ENCODE measurements around the gene FAM227B.
"Not testable (repeated sequence)": the region's sequence is repeated elsewhere in the genome, so short reads cannot be mapped to it uniquely, and the experiment has no call there.

The FAM227B gene

DNA sequence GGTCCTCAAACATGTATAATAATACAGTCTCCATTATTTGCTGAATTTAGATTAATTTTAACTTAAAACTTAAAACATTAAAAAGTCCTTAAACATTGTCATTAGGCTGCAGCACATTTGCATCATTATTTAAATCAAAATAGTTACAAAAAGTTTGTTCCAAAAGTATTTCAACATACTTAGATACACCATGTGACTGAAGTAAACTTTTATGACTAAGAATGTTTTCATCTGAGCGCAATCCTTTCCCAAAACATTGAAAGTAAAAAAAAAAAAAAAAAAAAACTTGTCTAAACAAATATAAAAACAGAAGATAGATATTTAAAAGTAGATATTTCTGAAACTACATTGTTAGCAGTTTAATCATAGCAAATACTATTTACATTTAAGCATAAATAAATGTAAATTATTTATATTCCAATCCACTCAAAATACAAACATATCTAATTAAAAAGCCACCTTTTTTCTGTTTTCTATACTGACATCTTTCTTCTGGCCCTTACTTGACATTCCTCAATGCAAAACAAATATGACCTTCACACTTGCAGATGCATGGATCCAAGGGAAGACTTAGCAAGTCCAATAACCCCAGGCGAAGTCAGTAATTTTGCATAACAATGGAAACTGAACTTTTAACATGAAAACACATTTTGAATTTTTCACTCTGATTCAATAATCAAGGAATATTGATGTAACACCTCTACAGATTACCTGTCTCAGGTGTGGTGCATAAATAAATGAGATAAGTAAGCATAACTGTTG, 10.3 kb downstream of the FAM227B start:
- no peak for DNase-seq (ENCODE audit: low spot score)

- DNase-seq (ENCODE audit: low spot score), result no peak
These were observed 14.0 kb downstream of the FAM227B start for GRCh38 chr15:49606594-49606993.

DNA sequence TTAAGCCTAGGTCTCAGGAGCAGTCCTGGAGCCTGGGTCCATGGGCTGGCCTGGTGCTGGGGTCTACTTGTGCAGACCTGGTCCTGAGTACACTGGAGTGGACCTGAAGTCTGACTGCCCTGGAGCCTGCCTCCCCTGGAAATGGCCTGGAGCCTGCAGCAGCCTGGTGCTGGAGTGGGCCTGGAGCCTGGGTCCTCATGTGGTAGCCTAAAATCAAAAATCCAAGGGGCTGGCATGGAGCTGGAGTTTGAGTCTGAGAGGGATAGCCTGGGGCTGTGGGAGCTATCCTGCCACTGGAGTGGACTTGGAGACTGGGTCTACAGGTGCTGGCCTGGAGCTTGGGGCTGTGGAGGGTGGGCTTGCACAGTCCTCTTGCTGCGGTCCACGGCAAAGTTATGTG, 15.0 kb downstream of the FAM227B start:
- no peak for DNase-seq (ENCODE audit: low spot score)

- DNase-seq (ENCODE audit: low spot score), result no peak
These were observed 15.8 kb downstream of the FAM227B start for GRCh38 chr15:49604625-49605409.

DNA sequence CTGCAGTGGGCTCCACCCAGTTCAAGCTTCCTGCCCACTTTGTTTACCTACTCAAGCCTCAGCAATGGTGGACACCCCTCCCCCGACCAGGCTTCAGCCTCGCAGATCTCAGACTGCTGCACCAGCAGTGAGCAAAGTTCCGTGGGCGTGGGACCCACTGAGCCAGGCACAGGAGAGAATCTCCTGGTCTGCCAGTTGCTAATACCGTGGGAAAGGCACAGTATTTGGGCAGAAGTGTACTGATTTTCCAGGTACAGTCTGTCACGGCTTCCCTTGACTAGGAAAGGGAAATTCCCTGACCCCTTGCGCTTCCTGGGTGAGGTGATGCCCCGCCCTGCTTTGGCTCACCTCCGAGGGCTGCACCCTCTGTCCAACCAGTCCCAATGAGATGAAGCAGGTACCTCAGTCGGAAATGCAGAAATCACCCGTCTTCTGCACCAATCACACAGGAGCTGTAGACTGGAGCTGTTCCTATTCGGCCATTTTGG, 27.7 kb downstream of the FAM227B start:
- not testable (repeated sequence) for DNase-seq (ENCODE audit: low spot score)

DNA sequence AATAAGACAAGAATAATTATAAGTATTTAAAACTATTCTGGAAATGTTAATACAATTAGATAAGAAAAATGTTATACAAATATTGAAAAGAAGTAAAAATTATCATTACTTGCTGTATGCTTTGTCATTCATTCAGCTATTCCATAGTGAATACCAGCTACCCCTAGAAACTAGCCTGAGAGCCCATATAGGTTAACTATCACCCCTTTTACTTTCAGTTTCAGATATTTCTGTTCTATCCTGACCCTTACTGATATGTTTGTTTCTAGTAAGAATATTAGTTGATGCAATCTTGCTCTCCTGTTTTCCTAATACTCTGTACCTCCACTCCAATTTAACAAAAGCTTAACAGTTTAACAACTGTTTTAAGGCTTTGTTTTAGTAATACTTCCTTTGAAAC, 31.6 kb downstream of the FAM227B start:
- DNase-seq (ENCODE audit: low spot score), result no peak

- DNase-seq (ENCODE audit: low spot score), result no peak
These were observed 47.2 kb downstream of the FAM227B start for GRCh38 chr15:49573421-49573820.

DNA sequence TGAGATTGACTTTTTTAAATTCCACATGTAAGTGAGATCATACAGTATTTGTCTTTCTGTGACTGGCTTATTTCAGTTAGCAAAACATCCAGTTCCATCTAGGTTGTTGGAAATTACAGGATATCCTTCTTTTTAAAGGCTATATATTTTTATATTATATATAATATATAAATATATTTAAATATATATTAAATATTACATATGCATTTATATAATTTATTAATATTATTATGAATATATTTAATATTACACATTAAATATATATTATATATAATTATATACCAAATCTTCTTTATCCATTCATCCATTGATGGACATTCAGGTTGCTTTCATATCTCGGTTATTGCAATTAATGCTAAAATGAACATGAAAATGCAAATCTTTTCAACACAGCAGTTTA, 49.9 kb downstream of the FAM227B start:
- DNase-seq (ENCODE audit: low spot score), result no peak

- no peak for DNase-seq (ENCODE audit: low spot score)
These were observed 50.4 kb downstream of the FAM227B start for GRCh38 chr15:49570174-49570573.

DNA sequence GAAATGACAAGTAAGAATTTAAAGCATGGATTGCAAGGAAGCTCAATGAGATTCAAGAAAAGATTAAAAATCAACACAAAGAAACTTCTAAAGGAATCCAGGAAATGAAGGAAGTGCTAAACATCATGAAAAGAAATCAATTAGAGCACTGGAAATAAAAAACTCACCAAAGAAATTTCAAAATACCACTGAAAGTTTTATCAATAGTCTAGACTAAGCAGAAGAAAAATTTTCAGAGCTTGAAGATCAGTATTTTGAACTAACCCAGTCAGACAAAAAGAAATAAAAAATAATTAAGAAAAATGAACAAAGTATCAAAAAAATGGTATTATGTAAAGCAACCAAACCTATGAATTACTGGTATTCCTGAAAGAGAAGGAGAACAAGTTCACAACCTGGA, 60.6 kb downstream of the FAM227B start:
- DNase-seq (ENCODE audit: low spot score), result no peak

- no peak for DNase-seq (ENCODE audit: low spot score)
These were observed 61.7 kb downstream of the FAM227B start for GRCh38 chr15:49558929-49559328.

- no peak for DNase-seq (ENCODE audit: low spot score)
These were observed 64.2 kb downstream of the FAM227B start for GRCh38 chr15:49556437-49556836.

DNA sequence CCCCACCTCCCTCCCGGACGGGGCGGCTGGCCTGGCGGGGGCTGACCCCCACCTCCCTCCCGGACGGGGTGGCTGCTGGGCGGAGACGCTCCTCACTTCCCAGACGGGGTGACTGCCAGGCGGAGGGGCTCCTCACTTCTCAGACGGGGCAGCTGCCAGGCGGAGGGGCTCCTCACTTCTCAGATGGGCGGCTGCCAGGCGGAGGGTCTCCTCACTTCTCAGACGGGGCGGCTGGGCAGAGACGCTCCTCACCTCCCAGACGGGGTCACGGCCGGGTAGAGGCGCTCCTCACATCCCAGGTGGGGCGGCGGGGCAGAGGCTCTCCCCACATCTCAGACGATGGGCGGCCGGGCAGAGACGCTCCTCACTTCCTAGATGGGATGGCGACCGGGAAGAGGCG, 70.3 kb downstream of the FAM227B start:
- DNase-seq (ENCODE audit: low spot score), result not testable (repeated sequence)

- no peak for DNase-seq (ENCODE audit: low spot score)
These were observed 82.1 kb downstream of the FAM227B start for GRCh38 chr15:49538520-49538919.

GRCh38 chr15:49530092-49530491, 90.5 kb downstream of the FAM227B start:
- no peak for DNase-seq (ENCODE audit: low spot score)

GRCh38 chr15:49528289-49528688, 92.3 kb downstream of the FAM227B start:
- no peak for DNase-seq (ENCODE audit: low spot score)

DNA sequence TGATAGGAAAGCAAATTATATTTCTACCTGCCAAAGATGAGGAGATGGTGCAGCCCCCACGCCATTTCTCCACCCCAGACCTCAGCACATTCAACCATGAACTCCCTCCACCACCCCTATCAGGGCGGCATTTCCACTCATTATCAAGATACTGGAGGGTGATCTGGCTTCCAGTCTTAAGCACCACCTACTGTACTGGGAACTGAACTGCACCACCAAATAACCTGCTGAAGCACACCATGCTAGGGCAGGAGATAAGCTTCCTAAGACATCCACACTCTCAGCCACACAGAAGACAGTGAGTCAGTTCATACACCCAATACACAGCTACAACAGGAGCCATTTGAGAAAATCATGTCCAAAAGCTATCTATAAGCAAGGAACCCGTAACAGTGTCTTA, 98.8 kb downstream of the FAM227B start:
- DNase-seq (ENCODE audit: low spot score), result no peak

- not testable (repeated sequence) for DNase-seq (ENCODE audit: low spot score)
These were observed 107.9 kb downstream of the FAM227B start for GRCh38 chr15:49512739-49513138.

DNA sequence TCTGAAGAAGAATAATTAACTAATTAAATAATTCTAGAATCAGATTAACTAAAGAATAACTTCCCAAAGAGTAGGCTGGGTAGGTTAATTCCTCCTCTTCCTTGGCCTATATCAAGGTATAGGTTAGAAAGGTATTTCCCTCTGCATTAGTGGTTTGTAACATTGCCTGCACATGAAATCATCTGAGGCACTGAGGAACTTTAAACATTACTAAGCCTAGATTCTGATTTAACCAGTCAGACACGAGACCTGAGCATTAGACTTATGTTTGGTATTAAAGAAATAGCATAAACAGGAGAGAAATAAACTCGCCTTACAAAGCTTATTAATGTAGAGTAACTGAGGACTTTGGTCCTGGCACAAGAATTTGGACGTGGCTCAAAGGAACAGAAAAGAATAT, 113.4 kb downstream of the FAM227B start:
- DNase-seq (ENCODE audit: low spot score), result no peak

DNA sequence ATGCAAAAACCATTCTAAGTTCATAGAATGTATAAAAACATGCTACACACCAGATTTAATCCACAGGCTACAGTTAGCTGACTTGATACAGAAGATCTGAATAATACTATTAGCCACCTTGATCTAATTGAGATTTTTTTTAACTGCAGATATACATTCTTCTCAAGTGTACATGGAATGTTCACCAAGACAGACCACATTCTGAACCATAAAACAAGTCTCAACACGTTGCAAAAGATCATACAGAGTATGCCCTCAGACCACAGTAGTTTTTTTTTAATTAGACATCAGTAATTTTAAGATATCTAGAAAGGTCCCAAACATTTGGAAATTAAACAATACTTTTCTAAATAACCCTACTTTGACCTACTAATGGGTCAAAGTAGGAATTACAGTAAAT, 114.3 kb downstream of the FAM227B start:
- no peak for DNase-seq (ENCODE audit: low spot score)

DNA sequence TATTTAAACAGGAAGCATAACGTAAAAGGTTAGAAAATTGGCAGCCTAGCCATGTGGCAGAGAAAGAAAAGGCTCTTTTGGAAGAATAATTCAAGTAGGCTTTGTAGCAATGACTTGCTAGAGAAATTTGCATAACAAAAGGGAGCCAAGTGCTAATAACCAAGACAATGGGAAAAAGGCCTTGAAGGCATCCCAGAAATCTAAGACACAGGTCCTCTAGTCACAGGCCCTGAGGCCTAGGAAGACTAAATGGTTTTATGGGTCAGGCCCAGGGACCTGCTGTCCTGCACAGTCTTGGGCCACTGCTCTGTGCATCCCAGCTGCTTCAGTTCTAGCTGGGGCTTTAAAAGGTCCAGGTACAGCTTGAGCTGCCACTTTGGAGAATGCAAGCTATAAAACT, 119.0 kb downstream of the FAM227B start:
- no peak for DNase-seq (ENCODE audit: low spot score)

DNA sequence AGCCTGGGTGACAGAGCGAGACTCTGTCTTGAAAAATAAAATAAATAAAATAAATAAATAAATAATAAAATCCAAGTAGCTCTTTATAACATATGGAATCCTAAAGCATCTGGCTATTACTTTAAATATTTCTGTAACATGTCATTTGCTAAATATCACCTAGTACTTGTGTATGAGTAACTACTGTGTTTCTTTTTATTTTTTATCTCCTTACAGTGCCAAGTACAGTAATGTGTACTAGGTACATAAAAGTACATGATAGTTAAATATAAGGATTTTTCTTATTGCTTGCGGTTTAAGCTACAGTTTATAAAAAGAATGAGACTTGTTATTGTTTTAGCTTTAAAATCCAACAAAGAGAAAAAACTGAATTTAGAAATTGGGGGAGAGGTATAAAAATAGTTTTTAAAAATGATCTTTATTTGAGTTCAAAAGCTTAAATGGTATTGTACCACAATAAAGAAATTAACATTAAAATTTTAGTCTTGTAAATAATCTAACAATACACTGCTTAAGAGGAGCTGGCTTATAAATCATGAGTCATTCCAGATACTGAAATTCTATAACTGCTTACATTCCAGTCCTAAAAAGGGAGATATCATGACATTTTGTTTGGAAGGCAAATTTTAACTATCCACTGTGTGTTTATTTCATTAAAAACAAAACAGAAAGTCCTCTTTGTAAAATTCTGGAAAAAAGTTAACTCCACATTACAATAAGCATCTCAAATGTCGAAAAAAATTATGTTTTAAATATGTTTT, 124.4 kb downstream of the FAM227B start:
- no peak for DNase-seq (ENCODE audit: low spot score)

DNA sequence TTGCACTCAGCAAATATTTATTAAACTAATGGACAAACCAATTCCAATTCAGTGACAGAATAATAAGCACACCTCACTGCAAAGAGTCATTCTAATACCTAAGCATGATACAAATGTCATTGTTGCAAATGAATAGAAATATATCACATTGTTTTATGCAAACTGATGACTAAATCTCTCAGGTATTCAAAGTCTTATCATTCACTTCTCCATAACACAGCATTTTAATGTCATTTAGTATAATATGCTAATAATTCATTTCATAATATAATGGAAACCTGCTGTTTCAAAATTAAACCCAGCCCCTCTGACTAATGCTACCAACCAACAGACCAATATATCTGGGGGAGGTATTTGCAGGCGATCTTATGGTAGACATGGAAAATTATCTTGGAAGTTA, 125.8 kb downstream of the FAM227B start:
- no peak for DNase-seq (ENCODE audit: low spot score)

Measured in cerebellar cortex (tissue), 1 donor.